H1 (cell line): Measurements from ENCODE around the gene TLE4. TPM values are rescaled to one million over a fixed set of nuclear protein-coding genes. Genes with fewer than 3 reads are reported as not detected.

Source experiments
- CTCF ChIA-PET: fragments of 300-600 bp; sonication (Branson Sonifier 250); formaldehyde crosslinking; loops from one replicate; lab custom pipeline; 2021; ENCODE audit not compliant: partially characterized antibody; lab: Charles Lee
- POLR2A ChIA-PET: fragments of 300-600 bp; sonication (Branson Sonifier 250); formaldehyde crosslinking; loops from one replicate; lab custom pipeline; 2021; ENCODE audit warnings: inconsistent platforms; ENCODE audit not compliant: partially characterized antibody; lab: Charles Lee
- DNase-seq, 2 experiments: peaks; one replicate each; pipeline versions ENCODE4 v3.0.0 to v3.0.0-alpha.2; 2010 to 2022; ENCODE audit warnings: low spot score in 2 of 2, low read depth in 1 of 2, mixed read lengths in 1 of 2
- FAIRE-seq: peaks from 2 replicates; lab custom pipeline; 2011; peaks lifted over from hg19 to GRCh38; lab: Jason Lieb, UNC
- H2AFZ ChIP-seq: 2 replicates; pipeline ENCODE4 v1.8.1; 2012; ENCODE audit warnings: low read length, inconsistent platforms
- H2AK5ac ChIP-seq: 2 replicates; pipeline ENCODE4 v1.6.1; 2013; ENCODE audit warnings: low read depth, low read length
- H2BK120ac ChIP-seq: replicated peaks from 2 replicates; pipeline ENCODE3; 2013; ENCODE audit warnings: low read depth, low read length, inconsistent platforms
- H2BK12ac ChIP-seq: 2 replicates; pipeline ENCODE4 v1.6.1; 2013; ENCODE audit warnings: low read depth, low read length
- H2BK15ac ChIP-seq: 2 replicates; pipeline ENCODE4 v1.6.1; 2013; ENCODE audit warnings: low read length
- H2BK20ac ChIP-seq: 2 replicates; pipeline ENCODE4 v1.6.1; 2013; ENCODE audit warnings: low read length
- H2BK5ac ChIP-seq: 2 replicates; pipeline ENCODE4 v1.6.1; 2013; ENCODE audit warnings: low read depth, low read length
- H3K14ac ChIP-seq: 2 replicates; pipeline ENCODE4 v1.6.1; 2013; ENCODE audit warnings: inconsistent platforms; ENCODE audit not compliant: insufficient read length
- H3K18ac ChIP-seq: 2 replicates; pipeline ENCODE4 v1.6.1; 2013; ENCODE audit warnings: low read length; ENCODE audit errors: extremely low read depth
- H3K23ac ChIP-seq: 2 replicates; pipeline ENCODE4 v1.6.1; 2013; ENCODE audit warnings: inconsistent platforms; ENCODE audit not compliant: insufficient read length
- H3K23me2 ChIP-seq: 2 replicates; pipeline ENCODE4 v1.6.1; 2013; ENCODE audit warnings: low read depth, low read length
- H3K27ac ChIP-seq: 2 replicates; pipeline ENCODE4 v1.6.1; 2011; ENCODE audit warnings: low read depth, low read length, inconsistent platforms
- H3K27me3 ChIP-seq, 4 experiments: replicated peaks in 1 of 4; 1 replicate in 1 of 4; 2 replicates in 3 of 4; pipeline versions ENCODE4 v1.6.1 to v1.8.1; 2011 to 2013; ENCODE audit warnings: low read length in 3 of 4, mild to moderate bottlenecking in 3 of 4, inconsistent platforms in 2 of 4, mixed read lengths in 2 of 4, moderate library complexity in 1 of 4; ENCODE audit not compliant: control insufficient read depth in 3 of 4, insufficient read depth in 3 of 4; ENCODE audit errors: extremely low read depth in 1 of 4
- H3K36me3 ChIP-seq, 4 experiments: 2 replicates each; pipeline versions ENCODE4 v1.6.1 to v1.8.1; 2011 to 2013; ENCODE audit warnings: mild to moderate bottlenecking in 4 of 4, low read length in 3 of 4, moderate library complexity in 2 of 4, control low read depth in 1 of 4, inconsistent platforms in 1 of 4; ENCODE audit not compliant: insufficient read depth in 4 of 4, control insufficient read depth in 2 of 4
- H3K4ac ChIP-seq: replicated peaks from 2 replicates; pipeline ENCODE3; 2013; ENCODE audit warnings: low read length, low read depth, mixed read lengths, inconsistent platforms; ENCODE audit not compliant: insufficient read length
- H3K4me1 ChIP-seq, 4 experiments: replicated peaks in 1 of 4; 1 replicate in 1 of 4; 2 replicates in 3 of 4; pipeline versions ENCODE4 v1.6.1 to v1.8.1; 2011 to 2013; ENCODE audit warnings: low read length in 3 of 4, inconsistent platforms in 2 of 4, mixed read lengths in 1 of 4; ENCODE audit not compliant: insufficient read depth in 4 of 4, control insufficient read depth in 3 of 4
- H3K4me2 ChIP-seq, 2 experiments: 2 replicates each; pipeline versions ENCODE4 v1.6.1 to v1.8.1; 2011 to 2013; ENCODE audit warnings: low read depth in 2 of 2, low read length in 2 of 2, control low read depth in 1 of 2, inconsistent platforms in 1 of 2, mild to moderate bottlenecking in 1 of 2; ENCODE audit not compliant: insufficient read depth in 1 of 2
- H3K4me3 ChIP-seq, 4 experiments: fragments of 200-600, 300-600 bp in 1 of 4; sonication (generic), shearing (Covaris generic), sonication (Bioruptor Twin) in 1 of 4; 2 replicates each; pipeline versions ENCODE4 v1.5.1 to v1.8.1; 2011 to 2016; ENCODE audit warnings: low read length in 4 of 4, low read depth in 3 of 4, control low read depth in 2 of 4, inconsistent platforms in 2 of 4, mild to moderate bottlenecking in 2 of 4, mixed read lengths in 1 of 4, moderate library complexity in 1 of 4; ENCODE audit not compliant: insufficient read depth in 2 of 4; ENCODE audit errors: extremely low read depth in 1 of 4
- H3K56ac ChIP-seq: replicated peaks from 2 replicates; pipeline ENCODE3; 2013; ENCODE audit warnings: low read depth, mild to moderate bottlenecking, mixed read lengths, low read length, inconsistent platforms; ENCODE audit not compliant: insufficient read length
- H3K79me1 ChIP-seq: 2 replicates; pipeline ENCODE4 v1.6.1; 2013; ENCODE audit warnings: low read depth, low read length, control low read depth
- H3K79me2 ChIP-seq, 2 experiments: 2 replicates each; pipeline versions ENCODE4 v1.6.1 to v1.8.1; 2012 to 2013; ENCODE audit warnings: low read length in 2 of 2, mild to moderate bottlenecking in 2 of 2, inconsistent platforms in 1 of 2; ENCODE audit not compliant: insufficient read depth in 2 of 2, control insufficient read depth in 1 of 2
- H3K9ac ChIP-seq, 4 experiments: replicated peaks in 1 of 4; 1 replicate in 1 of 4; 2 replicates in 3 of 4; pipeline versions ENCODE4 v1.6.1 to v1.8.1; 2011 to 2013; ENCODE audit warnings: low read depth in 3 of 4, low read length in 3 of 4, control low read depth in 2 of 4, mild to moderate bottlenecking in 2 of 4, moderate library complexity in 2 of 4, inconsistent platforms in 1 of 4; ENCODE audit errors: extremely low read depth in 1 of 4
- H3K9me3 ChIP-seq, 2 experiments: 2 replicates each; pipeline versions ENCODE4 v1.6.1 to v1.8.1; 2012 to 2013; ENCODE audit warnings: mild to moderate bottlenecking in 2 of 2, moderate library complexity in 2 of 2, control low read depth in 1 of 2, inconsistent platforms in 1 of 2, low read depth in 1 of 2, low read length in 1 of 2, mixed read lengths in 1 of 2; ENCODE audit not compliant: insufficient read depth in 2 of 2
- H4K20me1 ChIP-seq, 2 experiments: replicated peaks in 1 of 2; 2 replicates each; pipeline versions ENCODE3 to v1.8.1; 2011 to 2013; ENCODE audit warnings: inconsistent platforms in 2 of 2, low read length in 2 of 2, mild to moderate bottlenecking in 1 of 2; ENCODE audit not compliant: insufficient read depth in 2 of 2, control insufficient read depth in 1 of 2
- H4K5ac ChIP-seq: 2 replicates; pipeline ENCODE4 v1.6.1; 2013; ENCODE audit warnings: low read length, low read depth, mixed read lengths, inconsistent platforms; ENCODE audit not compliant: insufficient read length
- H4K8ac ChIP-seq: 2 replicates; pipeline ENCODE4 v1.8.0; 2013; ENCODE audit warnings: mild to moderate bottlenecking, moderate library complexity, low read length, inconsistent platforms; ENCODE audit not compliant: insufficient read depth; ENCODE audit errors: extremely low read depth
- H4K91ac ChIP-seq: replicated peaks from 2 replicates; pipeline ENCODE3; 2013; ENCODE audit warnings: low read length, mixed read lengths, inconsistent platforms; ENCODE audit not compliant: insufficient read length
- CREB1 ChIP-seq: IDR thresholded peaks from 2 replicates; pipeline ENCODE4 v1.6.1; 2012; ENCODE audit warnings: inconsistent platforms
- JUN ChIP-seq: IDR thresholded peaks from 2 replicates; pipeline ENCODE4 v1.6.1; 2011; ENCODE audit warnings: low read depth, mild to moderate bottlenecking, improper control_type of control experiment, low read length
- SP2 ChIP-seq: IDR thresholded peaks from 2 replicates; pipeline ENCODE4 v1.6.1; 2012; ENCODE audit warnings: mild to moderate bottlenecking, low read length, inconsistent platforms
- WGBS, 2 experiments: shearing (Covaris generic) in 1 of 2; methylation state at CpG; one replicate each; pipeline versions ENCODE4 v1.1.6 to v1.1.7; 2013 to 2015; ENCODE audit warnings: low lambda C conversion rate in 2 of 2, mixed read lengths in 2 of 2, inconsistent platforms in 1 of 2, low coverage in 1 of 2, missing lambda C conversion rate in 1 of 2; ENCODE audit not compliant: insufficient replicate concordance in 2 of 2, insufficient coverage in 1 of 2, insufficient read length in 1 of 2; ENCODE audit errors: extremely low coverage in 1 of 2, missing lambda C conversion rate in 1 of 2; 5-methylcytosine and 5-hydroxymethylcytosine counted together
- polyA plus RNA-seq, 7 experiments: library from polyadenylated mRNA; depleted of rRNA in 3 of 7; stranded (reverse) in 5 of 7; unstranded in 2 of 7; fragments of >200 nt in 5 of 7; fragments of 200-250 nt in 2 of 7; gene quantifications; 1 replicate in 5 of 7; 2 replicates in 1 of 7; 4 replicates in 1 of 7; pipeline versions ENCODE4 v1.2.1 to v1.2.3, GENCODE V29; 2011 to 2013; ENCODE audit warnings: missing spikeins in 2 of 7, mixed read lengths in 2 of 7
- total RNA-seq: library from RNA; stranded (reverse); fragmentation: NEBNext Ultra II Directional; extraction: Animal tissue kit (Norgen Biotek cat#: 25700); gene quantifications from 2 replicates; pipeline ENCODE4 v1.2.1, GENCODE V29; 2021
- TF ChIP-seq, protein P1 (sequence below), 3 experiments: IDR thresholded peaks; 1 replicate in 2 of 3; 2 replicates in 1 of 3; pipeline versions ENCODE4 v1.5.1 to v1.6.1; 2011; ENCODE audit warnings: low read length in 3 of 3, mild to moderate bottlenecking in 3 of 3, inconsistent platforms in 2 of 3, low read depth in 1 of 3, moderate library complexity in 1 of 3; ENCODE audit not compliant: insufficient read depth in 1 of 3; ENCODE audit errors: control extremely low read depth in 1 of 3

Gene TLE4
- total and polyA plus RNA-seq, 2 of the 8 experiments (the other 6 are each of a cell fraction or from before 2014, with no cell fraction given), result 32.4 to 36.9 TPM

DNA sequence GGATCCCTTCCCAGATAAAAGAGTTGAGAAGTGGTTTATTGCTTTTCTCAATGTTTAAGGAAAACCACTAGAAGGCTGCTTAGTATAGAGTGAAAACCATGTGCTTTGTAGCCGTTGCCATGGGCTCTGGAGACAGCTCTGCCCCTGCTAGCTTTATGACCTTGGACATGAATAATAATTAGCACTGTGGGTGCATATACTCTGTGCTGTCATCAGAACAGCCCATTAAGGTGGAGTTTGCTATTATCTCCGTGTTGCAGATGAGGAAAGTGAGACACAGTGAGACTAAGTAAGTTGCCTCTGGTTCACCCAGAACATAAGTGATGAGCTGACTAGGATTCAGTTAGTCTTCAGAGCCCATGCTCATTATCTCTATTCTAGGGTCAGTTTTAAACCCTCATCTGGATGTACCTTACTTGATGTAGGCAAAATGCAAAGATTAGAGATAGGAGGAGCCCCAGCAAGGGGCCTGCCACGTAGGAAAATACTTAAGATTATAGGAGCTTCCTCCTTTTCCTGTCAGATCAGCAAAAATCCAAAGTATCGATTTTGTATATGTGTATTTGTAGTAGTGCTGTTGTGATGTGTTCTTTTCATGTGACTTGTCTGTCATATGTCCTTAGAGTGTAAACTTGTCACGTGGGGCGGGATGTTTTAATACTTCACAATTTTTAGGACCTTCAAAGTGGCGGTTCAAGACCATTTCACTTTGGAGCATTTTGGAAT is 102.5 kb downstream of the TLE4 start:
- Histone ChIP-seq H3K9me3 (no peaks in the 10 kb centered on the region), H3K18ac (no peak overlapping the region), H3K23me2 (no peaks in the 10 kb centered on the region), H2AK5ac (no peak overlapping the region), H4K20me1 (peaks cover 0 to 2% of the 10 kb centered on the region in 2 experiments), H3K79me1 (no peaks in the 10 kb centered on the region), H2BK5ac (no peak overlapping the region), H3K14ac (no peak overlapping the region), H3K4ac (no peak overlapping the region), H3K79me2 (no peaks in the 10 kb centered on the region; a peak in 1 of 4 replicates), H3K27ac (no peak overlapping the region), H3K36me3 (no peaks in the 10 kb centered on the region; a peak in 1 of 8 replicates), H3K27me3 (no peaks in the 10 kb centered on the region), H4K8ac (no peak overlapping the region), H4K91ac (no peak overlapping the region), H4K5ac (no peak overlapping the region), H2AFZ (no peak overlapping the region), H3K4me3 (no peak overlapping the region), H3K23ac (no peak overlapping the region), H3K56ac (no peak overlapping the region), H3K9ac (no peak overlapping the region), H2BK120ac (no peak overlapping the region), H2BK15ac (no peak overlapping the region), H3K4me2 (no peak overlapping the region), H3K4me1 (peaks cover 2 to 16% (median 12%) of the 10 kb centered on the region in 4 experiments; a peak in 5 of 7 replicates), H2BK12ac (no peak overlapping the region), H2BK20ac (no peak overlapping the region)
- no peak for FAIRE-seq
- 89% methylated on average over 7 of the region's 7 CpGs; no CpG with 5 or more reads in 1 of the 2 experiments for WGBS, 2 experiments
- ChIA-PET POLR2A (no interaction called here), CTCF (interaction anchor here (0.6 kb wide), 1 partner anchor 239 kb away, joined by 3 read pairs; no protein-coding TSS in a partner anchor)
- DNase-seq, result no peak
- TF ChIP-seq JUN, result no peak
- TF ChIP-seq CREB1, result no peak
- TF ChIP-seq SP2, result no peak
- TF ChIP-seq, protein P1, sequence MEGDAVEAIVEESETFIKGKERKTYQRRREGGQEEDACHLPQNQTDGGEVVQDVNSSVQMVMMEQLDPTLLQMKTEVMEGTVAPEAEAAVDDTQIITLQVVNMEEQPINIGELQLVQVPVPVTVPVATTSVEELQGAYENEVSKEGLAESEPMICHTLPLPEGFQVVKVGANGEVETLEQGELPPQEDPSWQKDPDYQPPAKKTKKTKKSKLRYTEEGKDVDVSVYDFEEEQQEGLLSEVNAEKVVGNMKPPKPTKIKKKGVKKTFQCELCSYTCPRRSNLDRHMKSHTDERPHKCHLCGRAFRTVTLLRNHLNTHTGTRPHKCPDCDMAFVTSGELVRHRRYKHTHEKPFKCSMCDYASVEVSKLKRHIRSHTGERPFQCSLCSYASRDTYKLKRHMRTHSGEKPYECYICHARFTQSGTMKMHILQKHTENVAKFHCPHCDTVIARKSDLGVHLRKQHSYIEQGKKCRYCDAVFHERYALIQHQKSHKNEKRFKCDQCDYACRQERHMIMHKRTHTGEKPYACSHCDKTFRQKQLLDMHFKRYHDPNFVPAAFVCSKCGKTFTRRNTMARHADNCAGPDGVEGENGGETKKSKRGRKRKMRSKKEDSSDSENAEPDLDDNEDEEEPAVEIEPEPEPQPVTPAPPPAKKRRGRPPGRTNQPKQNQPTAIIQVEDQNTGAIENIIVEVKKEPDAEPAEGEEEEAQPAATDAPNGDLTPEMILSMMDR (IDR thresholded peaks at IDR 0.05; ENCODE audit: control extremely low read depth in 1 of 3, insufficient read depth in 1 of 3, low read depth in 1 of 3, low read length in 3 of 3), result no peak
